Central memory CD8-positive, alpha-beta T cell (primary cell): Measurements from ENCODE around the gene GALNT17.

ENCODE experiments used
- ATAC-seq: fragments of 150-1000 bp; cut with Tn5 transposase; replicated peaks from 2 replicates; pipeline ENCODE4 v1.10.0; 2022; ENCODE audit warnings: mild to moderate bottlenecking, moderate FRiP score, moderate number of reproducible peaks; ENCODE audit not compliant: poor library complexity, severe bottlenecking; ENCODE audit errors: extremely low read depth
- DNase-seq, 2 donors: peaks; one replicate each; pipeline ENCODE4 v3.0.0; 2021; ENCODE audit warnings: low spot score in 2 of 2
- H3K27ac Mint-ChIP-seq: one replicate; pipeline ENCODE4 v1.8.0; 2022; ENCODE audit warnings: low read depth, mild to moderate bottlenecking, moderate library complexity, mixed read lengths
- H3K27me3 Mint-ChIP-seq: one replicate; pipeline ENCODE4 v1.8.0; 2022; ENCODE audit warnings: mixed read lengths
- H3K36me3 Mint-ChIP-seq: one replicate; pipeline ENCODE4 v1.8.0; 2022; ENCODE audit warnings: mild to moderate bottlenecking, moderate library complexity, mixed read lengths; ENCODE audit not compliant: insufficient read depth
- H3K4me1 Mint-ChIP-seq: one replicate; pipeline ENCODE4 v1.8.0; 2022; ENCODE audit warnings: mixed read lengths
- H3K4me3 Mint-ChIP-seq: one replicate; pipeline ENCODE4 v1.8.0; 2022; ENCODE audit warnings: mild to moderate bottlenecking, moderate library complexity, mixed read lengths
- H3K9me3 Mint-ChIP-seq: one replicate; pipeline ENCODE4 v1.8.0; 2022; ENCODE audit warnings: mixed read lengths

Gene GALNT17

DNA sequence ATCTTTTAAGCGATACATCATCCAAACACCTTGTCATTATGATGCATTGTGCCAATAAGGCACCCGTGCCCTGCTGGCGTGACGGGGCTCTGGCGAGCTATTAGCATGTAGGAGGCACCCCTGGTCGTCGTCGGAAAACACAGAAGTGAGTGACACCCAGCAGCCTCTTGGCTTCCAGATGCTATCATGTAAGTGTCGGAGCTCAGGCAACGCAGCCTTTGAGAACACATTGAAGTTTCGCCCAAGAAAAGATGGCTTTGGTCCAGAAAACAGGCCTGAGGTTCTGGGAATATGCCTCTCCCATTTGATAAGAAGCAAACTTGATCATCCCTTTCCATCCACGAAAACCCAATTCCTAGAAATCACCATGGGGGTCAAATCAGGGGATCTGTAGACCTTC is 555.3 kb downstream of the GALNT17 start:
- Mint-ChIP-seq H3K4me1 (no peaks in the 10 kb centered on the region), H3K9me3 (peaks cover 21% of the 10 kb centered on the region), H3K27me3 (peaks cover 11% of the 10 kb centered on the region), H3K4me3 (no peak overlapping the region), H3K36me3 (no peaks in the 10 kb centered on the region), H3K27ac (no peak overlapping the region)
- DNase-seq (no peak), ATAC-seq (no peak)

DNA sequence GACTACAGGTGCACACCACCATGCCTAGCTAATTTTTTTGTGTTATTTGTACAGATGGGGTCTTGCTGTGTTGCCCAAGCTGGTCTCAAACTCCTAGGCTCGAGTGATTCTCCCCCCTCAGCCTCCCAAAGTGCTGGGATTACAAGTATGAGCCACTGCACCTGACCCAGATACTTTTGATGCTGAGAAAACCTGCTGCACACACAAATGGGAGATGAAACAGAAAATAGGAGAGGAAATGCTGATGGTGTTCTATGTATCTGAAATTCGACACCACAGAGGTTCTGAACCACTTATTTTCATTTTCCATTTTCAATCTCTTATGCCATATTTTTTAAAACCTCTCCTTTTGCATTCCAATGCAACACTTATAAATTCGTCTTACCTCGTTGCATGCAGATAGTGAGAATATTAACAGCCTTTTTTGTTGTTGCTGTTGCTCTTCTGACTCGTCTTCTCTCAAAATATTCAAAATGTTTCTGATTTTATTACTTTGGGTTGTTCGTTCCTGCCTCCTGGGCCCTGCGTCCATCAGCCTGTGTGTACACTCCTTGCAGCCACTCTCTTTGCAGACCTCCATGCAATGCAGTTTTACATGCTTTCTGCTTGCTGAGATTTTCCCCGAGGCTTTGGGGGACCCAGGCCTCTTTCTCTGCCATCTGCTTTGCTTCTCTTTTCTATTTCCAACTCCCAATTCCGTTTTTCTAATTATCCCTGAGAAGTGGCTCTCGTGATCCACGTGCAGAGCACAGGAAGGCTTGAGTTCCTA is 556.1 kb downstream of the GALNT17 start:
- Mint-ChIP-seq H3K4me3 (no peak overlapping the region), H3K36me3 (no peaks in the 10 kb centered on the region), H3K4me1 (no peaks in the 10 kb centered on the region), H3K27ac (no peak overlapping the region), H3K9me3 (peaks cover 21% of the 10 kb centered on the region), H3K27me3 (peaks cover 11% of the 10 kb centered on the region)
- ATAC-seq (no peak), DNase-seq (no peak)

DNA sequence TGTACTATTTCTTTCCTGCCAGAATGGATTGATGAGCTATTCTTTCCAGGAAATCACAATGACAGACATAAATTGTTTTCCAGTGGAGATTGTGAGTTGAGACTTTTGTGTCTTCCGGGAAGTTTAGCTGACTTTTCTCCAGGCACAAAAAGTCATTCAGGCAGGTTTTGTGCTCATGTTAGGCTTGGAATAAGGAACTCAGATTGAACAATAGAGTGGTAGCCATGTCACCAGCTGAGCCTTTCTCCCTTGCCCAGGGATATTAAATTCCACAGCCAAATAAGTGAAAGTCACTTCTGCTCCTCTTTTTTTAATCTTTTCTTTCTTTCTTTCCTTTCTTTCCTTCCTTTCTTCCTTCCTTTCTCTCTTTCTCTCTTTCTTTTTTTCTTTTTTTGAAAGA is 559.6 kb downstream of the GALNT17 start:
- ATAC-seq: no peak
- no peak for DNase-seq
- peaks cover 22% of the 10 kb centered on the region for H3K9me3 Mint-ChIP-seq
- H3K36me3 Mint-ChIP-seq: no peaks in the 10 kb centered on the region
- H3K27ac Mint-ChIP-seq: no peak overlapping the region
- no peak overlapping the region for H3K4me3 Mint-ChIP-seq
- H3K4me1 Mint-ChIP-seq: no peaks in the 10 kb centered on the region
- H3K27me3 Mint-ChIP-seq: peaks cover 11% of the 10 kb centered on the region

DNA sequence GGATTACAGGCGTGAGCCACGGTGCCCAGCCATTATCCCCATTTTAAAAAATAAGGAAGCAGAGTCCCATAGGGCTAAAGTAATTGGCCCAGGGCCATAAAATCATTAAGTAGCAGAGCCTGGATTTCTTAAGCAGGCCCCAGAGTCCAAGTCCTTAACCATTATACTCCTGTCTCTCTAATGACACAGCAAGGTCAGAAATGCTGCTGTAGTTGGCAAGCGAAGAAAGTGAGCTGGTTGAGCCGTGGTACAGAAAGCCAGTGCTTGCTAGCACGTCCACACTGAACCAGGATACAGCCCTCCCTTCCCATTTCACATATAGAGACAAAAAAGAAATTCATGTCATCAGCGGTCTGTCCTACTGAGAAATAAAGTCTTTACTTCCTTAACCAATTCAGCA is 562.7 kb downstream of the GALNT17 start:
- no peak overlapping the region for H3K27ac Mint-ChIP-seq
- peaks cover 18% of the 10 kb centered on the region for H3K9me3 Mint-ChIP-seq
- no peaks in the 10 kb centered on the region for H3K4me1 Mint-ChIP-seq

DNA sequence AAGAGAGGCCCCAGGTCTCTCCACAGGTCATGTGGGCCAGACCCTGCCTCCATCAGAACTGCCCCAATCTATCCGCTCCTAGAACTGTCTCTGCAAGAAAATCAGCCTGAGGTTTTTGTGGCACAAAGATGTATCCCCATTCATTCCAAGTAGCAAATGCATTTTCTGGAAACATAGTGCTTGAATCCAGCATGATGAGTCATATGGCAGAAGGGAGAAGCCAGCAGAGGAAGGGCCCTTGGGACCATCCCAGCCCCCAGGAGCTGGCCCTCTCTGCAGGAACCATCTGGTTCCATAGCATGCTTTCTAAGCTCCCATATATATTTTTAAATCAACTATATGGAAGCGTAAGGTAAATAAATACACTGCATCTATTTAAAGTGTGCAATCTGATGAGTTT is 563.2 kb downstream of the GALNT17 start:
- Mint-ChIP-seq H3K36me3 (no peaks in the 10 kb centered on the region), H3K4me1 (no peaks in the 10 kb centered on the region), H3K9me3 (peaks cover 18% of the 10 kb centered on the region), H3K4me3 (no peak overlapping the region), H3K27me3 (no peaks in the 10 kb centered on the region), H3K27ac (no peak overlapping the region)
- ATAC-seq (no peak), DNase-seq (no peak)

More for the DNA sequence above, 562.7 kb downstream of the GALNT17 start:
- Mint-ChIP-seq H3K4me3 (no peak overlapping the region), H3K36me3 (no peaks in the 10 kb centered on the region), H3K27me3 (no peaks in the 10 kb centered on the region)
- ATAC-seq: no peak
- DNase-seq: no peak

DNA sequence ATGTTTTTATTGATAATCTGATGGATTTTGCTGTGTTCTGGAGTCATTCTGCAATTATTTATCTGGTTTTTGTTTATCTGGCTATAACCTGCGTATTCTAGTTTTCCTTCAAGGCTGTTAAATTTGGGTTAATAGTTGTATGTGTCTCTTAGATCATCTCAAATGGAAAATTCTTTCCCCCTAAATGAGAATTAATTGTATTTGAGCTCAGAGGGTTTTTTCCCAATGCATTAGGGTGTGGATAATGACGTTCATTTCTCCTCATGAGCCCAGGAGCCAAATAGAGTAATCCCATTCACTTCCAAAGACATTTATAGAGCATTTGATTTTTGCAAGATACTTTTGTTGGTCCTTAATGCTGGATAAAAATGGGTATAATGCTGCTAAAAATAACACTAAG is 564.6 kb downstream of the GALNT17 start:
- Mint-ChIP-seq H3K4me3 (no peak overlapping the region), H3K4me1 (no peaks in the 10 kb centered on the region), H3K9me3 (peaks cover 22% of the 10 kb centered on the region), H3K27me3 (no peaks in the 10 kb centered on the region), H3K36me3 (no peaks in the 10 kb centered on the region), H3K27ac (no peak overlapping the region)
- DNase-seq (no peak), ATAC-seq (no peak)

DNA sequence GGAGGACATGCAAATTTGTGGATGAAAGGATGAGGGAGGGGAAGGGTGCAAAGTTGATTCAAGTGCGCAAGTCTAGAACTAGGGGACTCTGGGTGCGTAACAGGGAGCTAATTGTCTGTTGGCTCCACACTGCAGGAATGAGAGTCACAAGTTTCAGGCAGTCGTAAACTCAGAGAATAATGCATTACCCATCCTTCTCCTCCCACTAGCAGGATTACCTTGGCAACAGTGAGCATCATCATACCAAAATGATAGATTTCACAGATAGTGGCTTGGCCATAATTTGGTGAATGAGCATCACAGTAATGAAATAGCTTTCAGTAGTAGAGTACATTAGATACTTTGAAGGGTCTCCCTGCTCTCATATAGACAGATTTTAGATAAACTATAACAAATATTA is 565.5 kb downstream of the GALNT17 start:
- Mint-ChIP-seq H3K36me3 (no peaks in the 10 kb centered on the region), H3K4me3 (no peak overlapping the region), H3K4me1 (no peaks in the 10 kb centered on the region), H3K9me3 (peaks cover 28% of the 10 kb centered on the region), H3K27me3 (no peaks in the 10 kb centered on the region), H3K27ac (no peak overlapping the region)
- ATAC-seq: no peak
- no peak for DNase-seq

DNA sequence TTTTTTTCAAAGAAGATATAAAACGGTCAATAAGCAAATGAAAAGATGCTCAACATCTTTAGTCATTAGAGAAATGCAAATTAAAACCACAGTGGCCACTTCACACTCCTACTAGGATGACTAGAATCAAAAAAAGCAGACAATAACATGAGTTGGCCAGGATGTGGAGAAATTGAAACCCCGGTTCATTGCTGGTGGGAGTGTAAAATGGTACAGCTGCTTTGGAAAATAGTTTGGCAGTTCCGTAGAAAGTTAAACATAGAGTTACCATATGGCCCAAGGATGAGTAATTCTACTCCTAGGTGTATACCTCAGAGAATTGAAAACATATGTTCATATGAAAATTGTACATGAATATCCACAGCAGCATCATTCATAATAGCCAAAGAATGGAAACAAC is 573.3 kb downstream of the GALNT17 start:
- Mint-ChIP-seq H3K27ac (no peak overlapping the region), H3K9me3 (peaks cover 29% of the 10 kb centered on the region), H3K27me3 (no peaks in the 10 kb centered on the region), H3K36me3 (no peaks in the 10 kb centered on the region), H3K4me1 (no peaks in the 10 kb centered on the region), H3K4me3 (no peak overlapping the region)
- ATAC-seq (no peak), DNase-seq (no peak)

DNA sequence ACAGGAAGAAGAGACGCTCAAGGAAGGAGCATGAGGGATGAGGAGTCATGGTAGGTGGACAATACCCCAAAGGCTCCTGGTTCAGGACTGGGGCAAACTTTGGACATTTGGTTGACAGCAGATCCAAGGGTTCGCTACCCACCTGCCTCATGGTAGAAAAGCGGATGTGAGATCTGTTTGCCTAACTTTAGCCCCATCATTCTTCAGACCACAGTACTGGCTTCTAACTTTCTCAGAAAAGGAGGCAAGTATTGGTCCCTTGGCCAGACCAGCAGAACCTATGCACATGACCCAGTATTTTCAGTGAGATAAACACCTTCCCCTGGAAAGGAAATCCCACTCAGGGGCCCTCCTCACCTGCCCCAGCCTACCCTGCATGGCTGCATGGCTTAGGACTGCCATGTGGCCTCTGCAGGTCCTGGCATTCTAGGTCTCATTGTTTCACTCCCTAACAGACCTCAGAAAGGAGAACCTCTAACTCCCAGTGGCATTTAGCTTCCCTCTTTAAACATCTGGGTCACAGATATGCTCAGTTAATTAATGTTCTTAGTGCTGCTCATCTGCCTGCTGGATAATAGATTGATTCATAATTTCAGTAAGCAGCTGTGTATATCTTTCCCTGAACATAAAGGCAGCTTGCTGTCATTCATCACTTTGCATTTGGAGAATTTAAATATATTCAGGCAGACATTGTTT is 574.1 kb downstream of the GALNT17 start:
- no peaks in the 10 kb centered on the region for H3K4me1 Mint-ChIP-seq
- H3K36me3 Mint-ChIP-seq: no peaks in the 10 kb centered on the region
- no peak overlapping the region for H3K4me3 Mint-ChIP-seq
- no peaks in the 10 kb centered on the region for H3K27me3 Mint-ChIP-seq
- ATAC-seq: no peak
- no peak overlapping the region for H3K27ac Mint-ChIP-seq
- H3K9me3 Mint-ChIP-seq: peaks cover 21% of the 10 kb centered on the region
- DNase-seq: no peak

DNA sequence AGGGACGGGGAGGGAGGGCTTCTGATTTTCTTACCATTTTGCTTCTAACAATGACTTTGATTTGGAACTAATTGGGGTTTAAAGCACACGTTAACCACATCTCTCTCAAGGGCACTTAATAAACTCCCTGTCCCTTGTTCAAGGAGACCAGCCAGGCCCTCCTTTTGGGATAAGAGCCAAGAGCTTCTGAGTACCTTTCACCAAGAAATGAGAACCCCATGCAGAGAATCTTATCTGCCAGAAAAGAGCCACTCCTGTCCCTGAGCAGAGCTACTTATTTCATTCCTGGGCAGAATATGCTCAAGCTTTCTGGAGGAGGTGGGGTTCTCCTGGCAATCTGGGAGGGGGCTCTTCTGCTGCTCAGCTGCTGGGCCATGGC is 574.6 kb downstream of the GALNT17 start:
- H3K4me3 Mint-ChIP-seq: no peak overlapping the region
- DNase-seq: no peak
- H3K36me3 Mint-ChIP-seq: no peaks in the 10 kb centered on the region
- H3K27me3 Mint-ChIP-seq: no peaks in the 10 kb centered on the region
- H3K9me3 Mint-ChIP-seq: peaks cover 24% of the 10 kb centered on the region
- no peak for ATAC-seq
- no peaks in the 10 kb centered on the region for H3K4me1 Mint-ChIP-seq
- no peak overlapping the region for H3K27ac Mint-ChIP-seq

DNA sequence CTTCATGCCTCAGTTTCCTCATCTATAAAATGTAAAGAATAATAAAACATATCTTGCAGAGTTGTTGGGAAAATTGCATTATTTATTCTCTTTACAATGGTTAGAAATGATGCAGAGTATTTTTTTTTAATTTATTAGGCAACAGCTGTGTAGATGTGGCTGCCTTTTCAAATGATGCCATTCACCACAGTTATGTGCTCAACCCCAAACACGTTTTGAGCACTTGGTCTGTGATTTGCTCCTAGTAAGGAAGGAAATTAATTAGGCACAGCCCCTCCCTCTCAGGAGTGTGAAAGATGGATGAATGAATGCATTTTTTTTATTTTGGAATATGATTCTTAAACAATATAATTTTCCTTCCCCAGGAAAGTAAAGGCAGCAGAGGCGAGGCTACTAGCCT is 575.1 kb downstream of the GALNT17 start:
- Mint-ChIP-seq H3K4me3 (no peak overlapping the region), H3K9me3 (peaks cover 25% of the 10 kb centered on the region), H3K4me1 (no peaks in the 10 kb centered on the region), H3K36me3 (no peaks in the 10 kb centered on the region), H3K27ac (no peak overlapping the region), H3K27me3 (no peaks in the 10 kb centered on the region)
- DNase-seq (no peak), ATAC-seq (no peak)

DNA sequence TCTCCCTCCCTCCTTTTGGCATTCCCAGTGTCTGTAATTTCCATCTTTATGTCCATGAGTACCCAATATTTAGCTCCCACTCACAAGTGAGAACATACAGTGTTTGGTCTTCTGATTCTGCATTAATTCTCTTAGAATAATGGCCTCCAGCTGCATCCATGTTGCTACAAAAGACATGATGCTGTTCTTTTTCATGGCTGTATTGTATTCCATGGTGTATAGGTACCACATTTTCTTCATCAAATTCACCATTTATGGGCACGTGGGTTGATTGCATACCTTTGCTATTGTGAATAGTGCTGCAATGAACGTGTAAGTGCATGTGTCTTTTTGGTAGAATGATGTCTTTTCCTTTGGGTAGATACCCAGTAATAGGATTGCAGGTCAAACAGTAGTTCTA is 576.8 kb downstream of the GALNT17 start:
- Mint-ChIP-seq H3K27me3 (no peaks in the 10 kb centered on the region), H3K36me3 (no peaks in the 10 kb centered on the region), H3K4me3 (no peak overlapping the region), H3K9me3 (peaks cover 15% of the 10 kb centered on the region), H3K4me1 (no peaks in the 10 kb centered on the region), H3K27ac (no peak overlapping the region)
- ATAC-seq (no peak), DNase-seq (no peak)

DNA sequence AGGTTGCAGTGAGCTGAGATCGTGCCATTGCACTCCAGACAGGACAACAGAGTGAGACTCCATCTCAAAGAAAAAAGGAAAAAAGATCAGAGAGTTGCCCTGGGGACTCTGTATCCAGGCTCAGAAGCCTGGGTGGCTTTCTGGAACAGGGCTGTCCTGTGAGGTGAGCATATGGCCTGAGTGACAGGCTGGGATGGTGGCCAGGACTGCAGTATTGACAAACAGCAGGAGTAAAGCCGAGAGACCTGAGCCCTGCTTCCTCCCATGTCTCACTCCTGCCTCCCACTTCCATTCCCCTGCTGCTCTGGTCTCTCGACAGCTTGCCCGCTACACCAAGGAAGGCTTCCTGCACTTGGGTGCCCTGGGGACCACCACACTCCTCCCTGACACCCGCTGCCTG is 578.5 kb downstream of the GALNT17 start:
- no peaks in the 10 kb centered on the region for H3K4me1 Mint-ChIP-seq
- DNase-seq: no peak
- no peaks in the 10 kb centered on the region for H3K27me3 Mint-ChIP-seq
- no peaks in the 10 kb centered on the region for H3K36me3 Mint-ChIP-seq
- H3K9me3 Mint-ChIP-seq: peaks cover 19% of the 10 kb centered on the region
- H3K27ac Mint-ChIP-seq: no peak overlapping the region
- no peak overlapping the region for H3K4me3 Mint-ChIP-seq
- ATAC-seq: no peak
